A549 (cell line): ENCODE results near the gene LTA. TPM values are rescaled to one million over a fixed set of nuclear protein-coding genes. Genes with fewer than 3 reads are reported as not detected.
"Not testable (repeated sequence)": the region's sequence is repeated elsewhere in the genome, so short reads cannot be mapped to it uniquely, and the experiment has no call there.

ENCODE experiments used
- ATAC-seq, 2 experiments: fragments of 200-7000 bp in 1 of 2; fragments of >200 bp in 1 of 2; cut with Nextera tagmentation in 1 of 2; cut with Tn5 transposase in 1 of 2; 3 replicates each; pipeline versions ENCODE4 v1.8.0 to v1.9.1; 2018 to 2020; ENCODE audit warnings: mild to moderate bottlenecking in 1 of 2, moderate library complexity in 1 of 2
- CTCF ChIA-PET: fragments of 300-600 bp; sonication (Branson Sonifier 250); formaldehyde crosslinking; extraction: SDS; loops from one replicate; lab custom pipeline; 2021; ENCODE audit warnings: antibody characterized with exemption, inconsistent platforms; lab: Yijun Ruan, JAX
- POLR2A ChIA-PET: fragments of 350-600 bp; formaldehyde crosslinking; extraction: SDS; loops from one replicate; lab custom pipeline; 2021; ENCODE audit warnings: antibody characterized with exemption, inconsistent platforms; lab: Yijun Ruan, JAX
- DNase-seq, 2 experiments: peaks; one replicate each; pipeline versions ENCODE4 v3.0.0 to v3.0.0-alpha.2; 2011 to 2016; ENCODE audit warnings: low read depth in 1 of 2, low spot score in 1 of 2
- FAIRE-seq: peaks from 2 replicates; lab custom pipeline; 2011; peaks lifted over from hg19 to GRCh38; lab: Jason Lieb, UNC
- H3K27ac ChIP-seq, 2 experiments: fragments of >200 bp; sonication (Bioruptor Twin); formaldehyde crosslinking; 3 replicates each; pipeline ENCODE4 v1.5.1; 2016 to 2017
- H3K4me1 ChIP-seq: fragments of >200 bp; sonication (Bioruptor Twin); formaldehyde crosslinking; 3 replicates; pipeline ENCODE4 v1.6.1; 2016
- H3K4me2 ChIP-seq: fragments of >200 bp; sonication (Bioruptor Twin); formaldehyde crosslinking; 3 replicates; pipeline ENCODE4 v1.6.1; 2016
- H3K4me3 ChIP-seq: fragments of >200 bp; sonication (Bioruptor Twin); formaldehyde crosslinking; 3 replicates; pipeline ENCODE4 v1.5.1; 2016
- H3K9me3 ChIP-seq: fragments of >200 bp; sonication (Bioruptor Twin); formaldehyde crosslinking; 3 replicates; pipeline ENCODE4 v1.6.1; 2016
- CBX8 ChIP-seq: fragments of 200-600 bp; sonication (generic); IDR thresholded peaks from 2 replicates; pipeline ENCODE4 v1.6.1; 2016
- CHD2 ChIP-seq: fragments of 150-350 bp; IDR thresholded peaks from 2 replicates; pipeline ENCODE4 v1.6.1; 2014; ENCODE audit warnings: low read length; ENCODE audit not compliant: partially characterized antibody
- CTCF ChIP-seq: fragments of >200 bp; sonication (Bioruptor Twin); formaldehyde crosslinking; IDR thresholded peaks from 3 replicates; pipeline ENCODE4 v1.5.1; 2016
- E2F6 ChIP-seq: IDR thresholded peaks from 2 replicates; pipeline ENCODE4 v1.6.1; 2012; ENCODE audit warnings: low read depth, borderline replicate concordance
- EHMT2 ChIP-seq: fragments of 200-600 bp; sonication (generic); IDR thresholded peaks from 2 replicates; pipeline ENCODE4 v1.6.1; 2016; ENCODE audit warnings: antibody characterized with exemption, low read depth, mild to moderate bottlenecking, moderate library complexity
- HMGXB4 ChIP-seq: fragments of 250-450 bp; sonication (Bioruptor Pico); IDR thresholded peaks from 2 replicates; pipeline ENCODE4 v1.5.0; 2021; ENCODE audit warnings: mild to moderate bottlenecking, moderate library complexity, borderline replicate concordance
- HOXA7 ChIP-seq: fragments of 250-450 bp; sonication (Bioruptor Pico); IDR thresholded peaks from 2 replicates; pipeline ENCODE4 v1.5.0; 2020; ENCODE audit warnings: mild to moderate bottlenecking, moderate library complexity
- HOXB5 ChIP-seq: fragments of 250-450 bp; sonication (Bioruptor Pico); IDR thresholded peaks from 2 replicates; pipeline ENCODE4 v1.5.0; 2020; ENCODE audit warnings: mild to moderate bottlenecking, moderate library complexity
- JUN ChIP-seq, 2 experiments: fragments of >200 bp; sonication (Bioruptor Twin); formaldehyde crosslinking; IDR thresholded peaks; 2 replicates in 1 of 2; 3 replicates in 1 of 2; pipeline ENCODE4 v1.6.1; 2016 to 2017
- MAX ChIP-seq: IDR thresholded peaks from 2 replicates; pipeline ENCODE4 v1.6.1; 2012
- PBX3 ChIP-seq: IDR thresholded peaks from 2 replicates; pipeline ENCODE4 v1.6.1; 2012
- POLR2AphosphoS2 ChIP-seq: conservative IDR thresholded peaks from 2 replicates; pipeline ENCODE4 v1.6.1; 2012; ENCODE audit warnings: low read length, improper control_type of control experiment, inconsistent platforms
- RAD21 ChIP-seq, 2 experiments: fragments of >200 bp in 1 of 2; sonication (Bioruptor Twin) in 1 of 2; formaldehyde crosslinking in 1 of 2; IDR thresholded peaks in 1 of 2; conservative IDR thresholded peaks in 1 of 2; 2 replicates in 1 of 2; 3 replicates in 1 of 2; pipeline ENCODE4 v1.6.1; 2012 to 2018; ENCODE audit warnings: inconsistent platforms in 1 of 2
- SMC3 ChIP-seq: fragments of >200 bp; sonication (Bioruptor Twin); formaldehyde crosslinking; IDR thresholded peaks from 3 replicates; pipeline ENCODE4 v1.6.1; 2018; ENCODE audit warnings: inconsistent platforms
- ZNF302 ChIP-seq: fragments of 250-450 bp; sonication (Bioruptor Pico); IDR thresholded peaks from 2 replicates; pipeline ENCODE4 v1.9.0; 2021; ENCODE audit warnings: inconsistent platforms, mild to moderate bottlenecking, moderate library complexity
- WGBS: methylation state at CpG from one replicate; pipeline ENCODE4 v1.1.6; 2017; ENCODE audit errors: missing lambda C conversion rate; 5-methylcytosine and 5-hydroxymethylcytosine counted together
- polyA plus RNA-seq, 4 experiments: library from polyadenylated mRNA; depleted of rRNA in 3 of 4; stranded (reverse); fragments of >200 nt; fragmentation: RNase III in 1 of 4; extraction: RNeasy Plus Mini Kit Qiagen cat#74134 plus additional on column Dnase treatment in 1 of 4; gene quantifications; 2 replicates in 3 of 4; 3 replicates in 1 of 4; pipeline ENCODE4 v1.2.3, GENCODE V29; 2011 to 2017

The LTA gene
- polyA plus RNA-seq, 2 of the 4 experiments (the other 2 are of a cell fraction), result 0.08 TPM; not detected in 1

- TF ChIP-seq HMGXB4 (0 out of 2 replicates have a peak, but pooled peaks have one; percentile 7), CBX8 (no peak)
Observed at GRCh38 chr6:31547727-31548543, 24.2 kb upstream of the LTA start (continued).

- H3K9me3 ChIP-seq, result no peaks in the 10 kb centered on the region
- H3K4me3 ChIP-seq, result peak overlapping the region; percentile 57; the same call in 1 of the 3 replicates
- WGBS, result 91% methylated on average over 2 of the region's 2 CpGs
- peaks cover 10% of the 10 kb centered on the region for H3K4me1 ChIP-seq
- no peak for DNase-seq
- CTCF ChIA-PET, result interaction anchor here (1.5 to 15.7 kb wide), 3 partner anchors 9 to 49 kb away, joined by 6 to 331 read pairs (median 37); partner anchors contain the start of genes LTB and NCR3
- no peak for ATAC-seq
- POLR2A ChIA-PET, result no interaction called here
- H3K4me2 ChIP-seq, result peak overlapping the region; percentile 67
- no peak for FAIRE-seq
- peak overlapping the region in 1 of 2 experiments; percentile 87; a peak in 2 of 6 replicates for H3K27ac ChIP-seq
- TF ChIP-seq HOXA7, result no peak
- no peak for TF ChIP-seq E2F6
- no peak for TF ChIP-seq MAX
- TF ChIP-seq POLR2AphosphoS2, result no peak
- no peak for TF ChIP-seq JUN (IDR thresholded peaks at IDR 0.05)
- TF ChIP-seq ZNF302 (CRISPR knock-in tag), result no peak
- no peak for TF ChIP-seq PBX3
- no peak for TF ChIP-seq HOXB5 (CRISPR knock-in tag)
- no peak for TF ChIP-seq SMC3
- no peak for TF ChIP-seq EHMT2
- TF ChIP-seq CHD2, result no peak
Observed at GRCh38 chr6:31548544-31548873, 23.6 kb upstream of the LTA start.

- not testable (repeated sequence) for H3K27ac ChIP-seq
- TF ChIP-seq SMC3 (peak; percentile 32; the same call in 1 of the 3 replicates), RAD21 (conservative IDR thresholded peaks at IDR 0.05 in 1 of 2, IDR thresholded peaks at IDR 0.05 in 1 of 2) (peak; percentile 50 to 74; a peak in 4 of 5 replicates), CTCF (peak; percentile 41)
- TF ChIP-seq, all 56 proteins: peak for 3; not testable (repeated sequence) for 53
- WGBS, result 49% methylated on average over 5 of the region's 5 CpGs
- ATAC-seq, H3K9me3 ChIP-seq, FAIRE-seq, H3K4me3 ChIP-seq, H3K4me1 ChIP-seq, H3K4me2 ChIP-seq: not testable (repeated sequence)
- ChIA-PET POLR2A (interaction anchor here (0.6 to 1.1 kb wide), 3 partner anchors 47 to 577 kb away, joined by 3 to 4 read pairs (median 3); partner anchors contain the start of genes ATF6B and HSPA1B), CTCF (interaction anchor here (0.5 to 15.7 kb wide), 12 partner anchors 9 to 95 kb away, joined by 3 to 331 read pairs (median 4); partner anchors contain the start of genes DDX39B, LTB and NCR3)
- peak; percentile 29 to 59 for DNase-seq
Observed at GRCh38 chr6:31551371-31551770, 20.7 kb upstream of the LTA start.
